Measurements from ENCODE around the gene MYRF.
A peak's percentile ranks its signal among the peaks of the same experiment; 100 is the strongest.

MYRF gene

DNA sequence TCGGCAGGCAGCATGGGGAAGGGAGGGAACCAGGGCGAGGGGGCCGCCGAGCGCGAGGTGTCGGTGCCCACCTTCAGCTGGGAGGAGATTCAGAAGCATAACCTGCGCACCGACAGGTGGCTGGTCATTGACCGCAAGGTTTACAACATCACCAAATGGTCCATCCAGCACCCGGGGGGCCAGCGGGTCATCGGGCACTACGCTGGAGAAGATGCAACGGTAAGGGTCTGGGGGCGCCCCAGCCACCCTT is 75.9 kb downstream of the MYRF start:
- no peak for DNase-seq

DNA sequence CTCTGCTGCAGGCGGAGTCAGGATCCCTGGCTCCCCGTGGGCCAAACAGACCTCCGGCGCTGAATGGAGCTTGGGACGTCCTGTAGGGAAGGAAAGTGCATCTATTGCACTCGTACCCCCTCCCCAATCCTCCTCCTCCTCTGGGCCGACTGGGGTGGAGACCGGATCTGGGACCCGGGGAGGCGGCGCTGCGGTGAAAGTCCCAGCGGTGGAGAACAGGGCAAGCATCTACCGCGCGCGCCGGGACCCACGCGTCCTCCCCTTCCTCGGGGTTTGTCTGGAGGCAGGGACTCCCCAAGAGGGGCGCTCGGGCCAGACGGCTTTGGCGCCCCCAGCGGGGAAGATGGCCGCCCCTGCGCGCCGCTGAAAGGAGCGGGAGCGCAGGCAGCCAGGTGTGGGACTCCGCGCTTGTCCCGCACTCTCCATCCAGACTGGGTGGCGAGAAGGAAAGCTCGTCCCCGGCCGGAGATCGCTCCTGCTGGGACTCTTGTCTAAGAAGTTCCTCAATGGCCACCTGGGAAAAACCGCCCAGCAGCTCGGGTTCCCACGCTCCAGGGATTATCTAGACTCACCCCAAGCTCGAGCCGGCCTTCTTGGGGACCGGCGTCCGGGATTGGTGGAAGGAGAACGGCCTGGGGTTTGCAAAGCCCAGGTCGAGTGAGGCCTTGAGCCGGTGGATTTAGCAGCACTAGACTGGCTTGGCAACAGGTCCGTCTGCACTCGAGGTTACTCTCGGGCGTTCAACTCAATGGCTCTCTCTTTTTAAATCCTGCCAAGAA is 76.4 kb downstream of the MYRF start:
- DNase-seq, result peak; percentile 48

DNA sequence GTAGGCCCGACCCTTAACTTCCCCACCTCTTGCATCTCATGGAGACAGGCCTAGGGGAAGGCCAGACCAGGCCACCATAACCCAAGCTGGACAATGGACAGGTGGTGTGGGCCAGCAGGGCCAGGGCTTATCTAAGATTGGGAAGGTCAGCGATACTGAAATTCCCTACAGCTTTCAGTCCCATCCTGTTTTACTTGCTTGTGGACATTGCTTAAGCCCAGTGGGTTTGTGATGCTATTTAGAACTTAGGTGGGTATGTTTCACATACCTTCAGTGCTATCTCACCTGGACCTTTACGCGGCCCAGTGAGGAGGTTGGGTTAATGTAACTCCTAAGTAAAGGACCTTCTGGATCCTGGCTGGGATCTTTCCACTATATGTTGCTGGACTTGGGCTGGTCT is 77.4 kb downstream of the MYRF start:
- DNase-seq, result no peak

DNA sequence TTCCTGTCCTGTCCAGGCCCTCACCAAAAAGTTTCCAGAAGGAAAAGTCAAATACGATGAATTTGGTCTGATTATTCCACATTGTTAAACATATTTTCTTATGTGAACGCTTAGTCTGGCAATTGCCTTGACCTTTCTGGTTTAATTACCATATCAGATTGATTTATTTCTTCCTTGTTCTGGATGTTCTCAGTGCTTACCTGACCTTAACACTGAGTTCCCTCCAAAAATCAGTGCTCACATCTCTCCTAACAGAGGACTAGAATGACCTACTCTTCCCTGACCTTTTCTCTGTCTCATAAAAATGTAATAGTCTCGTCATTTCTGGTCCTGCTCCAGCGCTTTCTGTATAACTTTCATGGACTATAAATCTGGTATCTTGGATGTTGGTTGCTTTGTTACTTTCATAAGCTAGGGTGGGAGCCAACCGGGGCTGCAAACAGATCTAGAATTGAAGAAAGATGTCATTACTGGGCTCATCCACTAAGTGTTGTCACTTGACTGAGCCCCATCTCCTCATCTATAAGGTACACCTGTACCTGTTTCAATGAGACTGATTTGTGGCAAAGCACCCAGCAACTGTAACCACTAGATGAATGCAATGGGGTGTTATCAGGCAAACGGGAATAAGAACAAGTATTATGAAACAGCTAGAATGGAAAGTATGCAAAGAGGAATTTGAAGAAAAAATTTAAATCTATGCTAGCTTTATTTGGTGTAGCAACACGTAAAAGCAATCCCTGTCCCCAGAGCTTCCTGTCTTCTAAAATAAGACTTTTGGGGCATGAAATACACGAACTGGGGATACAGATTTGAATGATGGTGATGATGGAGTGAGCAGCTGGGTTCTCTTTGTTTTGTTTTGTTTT is 78.0 kb downstream of the MYRF start:
- no peak for DNase-seq

DNA sequence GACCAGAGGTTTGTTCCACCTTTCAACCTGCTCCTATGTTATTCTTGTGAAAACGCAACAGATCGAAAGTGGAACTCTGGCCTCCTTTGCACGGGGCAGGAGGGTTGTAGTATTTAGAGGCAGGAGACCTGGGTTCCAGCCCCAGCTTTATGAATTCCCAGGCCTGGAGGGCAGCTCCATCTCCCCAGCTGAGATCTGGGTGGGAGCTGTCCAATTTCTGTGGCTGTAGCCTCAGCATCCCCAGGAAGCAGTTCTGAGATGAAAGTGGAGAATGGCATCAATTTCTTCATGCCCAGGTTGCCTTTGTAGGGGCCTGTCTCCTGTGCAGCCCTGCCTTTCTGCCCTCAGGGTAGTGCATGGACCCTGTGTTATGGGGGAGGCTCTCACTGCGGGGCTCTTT is 79.8 kb downstream of the MYRF start:
- DNase-seq, result no peak

DNA sequence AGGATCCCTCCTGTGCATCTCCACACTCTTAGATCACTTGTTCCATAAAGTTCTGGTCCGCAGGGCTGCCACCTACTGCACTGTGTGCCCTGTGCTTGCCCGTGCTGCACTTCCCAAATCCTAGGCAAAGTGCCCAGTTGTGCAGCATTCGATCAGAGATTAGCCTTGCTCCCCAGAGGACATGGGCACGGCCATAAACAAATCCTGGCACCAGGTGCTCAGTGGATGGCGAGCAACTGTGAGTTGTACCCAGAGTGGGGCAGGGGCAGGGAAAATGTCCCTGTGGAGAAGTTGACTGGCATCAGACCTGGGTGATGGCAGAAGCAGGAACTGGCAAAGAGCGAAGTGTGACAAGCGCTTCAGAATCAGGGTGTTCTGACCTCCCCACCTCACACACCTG is 80.3 kb downstream of the MYRF start:
- no peak for DNase-seq

DNA sequence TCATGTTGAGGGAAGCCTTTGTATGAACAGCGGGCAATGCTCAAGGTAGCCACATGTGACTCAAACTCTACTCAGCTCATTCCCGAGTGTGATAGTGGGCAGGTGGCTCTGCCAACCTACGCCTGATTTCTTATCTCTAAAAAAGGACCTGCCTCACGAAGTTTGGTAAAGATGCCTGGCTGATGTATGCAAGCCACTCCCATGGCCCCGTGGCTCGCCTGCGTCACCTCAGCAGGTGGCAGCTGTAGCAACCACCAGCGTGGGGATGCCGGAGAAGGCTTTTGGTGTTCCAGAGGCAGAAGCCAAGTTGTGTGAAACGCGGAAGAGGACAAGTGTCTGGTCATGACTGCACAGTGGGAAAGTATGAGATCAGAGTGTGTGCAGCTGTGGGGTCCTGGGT is 81.0 kb downstream of the MYRF start:
- no peak for DNase-seq

DNA sequence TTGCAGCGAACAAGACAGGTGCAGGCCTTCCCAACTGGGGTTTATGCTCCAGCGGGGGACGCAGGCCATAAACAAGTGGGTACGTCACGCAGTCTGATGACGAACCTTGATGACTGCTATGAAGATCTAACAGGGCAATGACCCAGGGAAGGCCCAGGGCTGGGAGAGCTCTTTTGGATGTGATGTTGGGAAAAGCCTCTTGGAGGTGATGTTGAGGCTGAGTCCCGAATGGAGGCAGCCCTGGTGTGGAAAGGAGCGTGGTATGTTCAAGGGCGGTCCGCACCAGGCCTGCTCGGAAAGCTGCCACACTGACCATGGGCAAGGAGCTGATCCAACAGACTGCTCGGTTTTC is 81.5 kb downstream of the MYRF start:
- no peak for DNase-seq

DNA sequence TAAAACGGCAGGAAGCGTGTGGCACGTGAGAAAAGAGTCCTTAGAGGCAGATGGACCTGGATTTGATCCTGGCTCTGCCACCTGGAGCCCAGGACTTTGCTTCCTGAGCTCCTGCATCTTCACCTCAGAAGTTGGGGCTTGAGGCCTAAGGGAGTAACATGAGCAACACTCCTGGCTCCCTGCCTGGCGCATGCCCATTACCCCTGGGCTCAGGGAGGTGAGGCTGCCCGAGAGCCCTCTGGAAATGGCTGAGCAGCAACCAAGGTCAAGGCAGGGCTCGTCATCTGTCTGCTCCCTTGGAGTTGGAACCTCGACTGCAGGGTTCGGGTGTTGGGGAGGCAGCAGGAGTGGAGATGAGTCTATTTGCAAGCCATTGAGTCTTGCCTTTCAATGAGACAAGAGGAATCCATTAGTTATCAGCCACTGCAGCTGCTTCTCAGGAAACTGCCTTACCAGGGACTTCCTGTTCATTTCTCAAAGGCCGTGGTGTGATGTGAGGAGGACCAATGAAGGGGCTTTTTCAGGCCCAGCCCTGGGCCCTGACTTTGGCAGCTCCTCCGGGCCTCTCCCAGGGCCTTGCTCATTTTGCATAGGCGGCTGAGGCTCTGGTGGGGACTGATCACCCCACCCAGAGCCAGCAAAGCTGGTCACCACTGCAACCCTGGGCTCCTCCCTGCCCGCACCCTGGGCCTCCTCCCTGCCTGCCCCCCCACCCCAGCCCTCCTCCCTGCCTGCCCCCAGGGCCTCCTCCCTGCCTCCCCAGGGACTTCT is 82.0 kb downstream of the MYRF start:
- DNase-seq, result peak; percentile 44

DNA sequence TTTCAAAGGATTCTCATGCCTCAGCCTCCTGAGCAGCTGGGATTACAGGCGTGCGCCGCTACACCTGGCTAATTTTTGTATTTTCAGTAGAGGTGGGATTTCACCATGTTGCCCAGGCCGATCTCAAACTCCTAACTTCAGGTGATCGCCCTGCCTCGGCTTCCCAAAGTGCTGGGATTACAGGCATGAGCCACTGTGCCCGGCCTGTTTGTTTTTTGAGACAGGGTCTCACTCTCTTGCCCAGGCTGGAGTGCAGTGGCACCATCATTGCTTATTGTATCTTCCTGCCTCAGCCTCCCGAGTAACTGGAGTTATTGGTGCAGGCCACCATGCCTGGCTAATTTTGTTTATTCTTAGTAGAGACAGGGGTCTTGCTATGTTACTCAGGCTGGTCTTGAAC is 83.8 kb downstream of the MYRF start:
- DNase-seq, result no peak

DNA sequence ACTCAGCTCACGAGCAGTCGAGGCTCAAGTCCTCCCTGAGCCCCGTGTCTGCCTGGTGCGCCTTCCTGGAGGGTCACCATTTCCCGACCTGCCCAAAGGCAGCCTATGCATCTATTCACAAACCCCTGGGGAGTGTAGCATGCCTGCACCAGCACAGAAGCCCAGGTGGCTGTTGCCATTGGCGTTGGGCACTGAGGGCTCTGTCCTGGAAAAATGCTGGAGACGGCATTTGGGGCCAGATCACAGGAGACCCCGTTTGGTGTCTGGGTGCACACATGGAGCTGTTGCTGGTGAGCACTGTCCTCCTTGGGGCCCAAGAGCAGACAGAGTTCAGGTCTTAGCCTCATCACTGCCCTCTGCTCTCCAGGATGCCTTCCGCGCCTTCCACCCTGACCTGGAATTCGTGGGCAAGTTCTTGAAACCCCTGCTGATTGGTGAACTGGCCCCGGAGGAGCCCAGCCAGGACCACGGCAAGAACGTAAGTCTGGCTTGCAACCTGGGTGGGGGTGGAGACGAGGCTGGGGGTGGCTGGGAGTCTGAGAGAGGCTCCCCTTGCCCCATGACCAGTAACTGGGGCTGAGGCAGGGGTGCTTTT is 85.1 kb downstream of the MYRF start:
- DNase-seq, result no peak

Measured in midbrain (tissue), 1 donor.